CD14-positive monocyte (primary cell): ENCODE results near the gene TRAPPC12. TPM values are rescaled to one million over a fixed set of nuclear protein-coding genes. Genes with fewer than 3 reads are reported as not detected.

Experiments used
- DNase-seq, 3 donors: peaks; one replicate each; pipeline ENCODE4 v3.0.0-alpha.2; 2011 to 2022
- H2AFZ ChIP-seq: 2 replicates; pipeline ENCODE4 v1.6.0; 2012; ENCODE audit warnings: mild to moderate bottlenecking, low read depth, low read length, inconsistent platforms; ENCODE audit not compliant: insufficient read depth, poor library complexity, severe bottlenecking
- H3K27ac ChIP-seq, 2 donors: 1 replicate in 1 of 2; 2 replicates in 1 of 2; pipeline ENCODE4 v1.5.1; 2012 to 2013; ENCODE audit warnings: low read length in 2 of 2, control low read depth in 1 of 2, inconsistent platforms in 1 of 2, low read depth in 1 of 2, mild to moderate bottlenecking in 1 of 2
- H3K27me3 ChIP-seq, 2 donors: one replicate each; pipeline versions ENCODE4 v1.6.0 to v1.6.1; 2011 to 2013; ENCODE audit warnings: low read length in 2 of 2; ENCODE audit not compliant: control insufficient read depth in 2 of 2, insufficient read depth in 2 of 2
- H3K36me3 ChIP-seq, 2 donors: replicated peaks in 1 of 2; 1 replicate in 1 of 2; 2 replicates in 1 of 2; pipeline versions ENCODE4 v1.5.1 to v1.6.1; 2012 to 2013; ENCODE audit warnings: low read length in 2 of 2, control low read depth in 1 of 2, inconsistent platforms in 1 of 2, mild to moderate bottlenecking in 1 of 2; ENCODE audit not compliant: insufficient read depth in 2 of 2, control insufficient read depth in 1 of 2
- H3K4me1 ChIP-seq, 2 donors: 1 replicate in 1 of 2; 2 replicates in 1 of 2; pipeline versions ENCODE4 v1.5.1 to v1.6.1; 2012 to 2013; ENCODE audit warnings: low read length in 2 of 2, control low read depth in 1 of 2, inconsistent platforms in 1 of 2, mild to moderate bottlenecking in 1 of 2, moderate library complexity in 1 of 2; ENCODE audit not compliant: insufficient read depth in 2 of 2, control insufficient read depth in 1 of 2
- H3K4me2 ChIP-seq: replicated peaks from 2 replicates; pipeline ENCODE3; 2012; ENCODE audit warnings: low read length, moderate library complexity, mild to moderate bottlenecking; ENCODE audit not compliant: poor library complexity, severe bottlenecking; ENCODE audit errors: extremely low read depth
- H3K4me3 ChIP-seq, 3 experiments: fragments of 200-600 bp in 1 of 3; sonication (generic) in 1 of 3; replicated peaks in 1 of 3; 1 replicate in 2 of 3; 2 replicates in 1 of 3; pipeline ENCODE4 v1.5.1; 2011 to 2013; ENCODE audit warnings: low read length in 3 of 3, mild to moderate bottlenecking in 3 of 3, control low read depth in 2 of 3, low read depth in 2 of 3, inconsistent platforms in 1 of 3, moderate library complexity in 1 of 3
- H3K79me2 ChIP-seq: 2 replicates; pipeline ENCODE4 v1.6.0; 2012; ENCODE audit warnings: mild to moderate bottlenecking, control low read depth, inconsistent platforms, low read length, moderate library complexity; ENCODE audit not compliant: insufficient read depth
- H3K9ac ChIP-seq: 2 replicates; pipeline ENCODE4 v1.6.0; 2017; ENCODE audit warnings: low read length, mild to moderate bottlenecking; ENCODE audit not compliant: insufficient read depth, poor library complexity, severe bottlenecking
- H3K9me3 ChIP-seq, 2 donors: replicated peaks in 1 of 2; 1 replicate in 1 of 2; 2 replicates in 1 of 2; pipeline versions ENCODE4 v1.5.1 to v1.6.1; 2012 to 2013; ENCODE audit warnings: low read length in 2 of 2, control low read depth in 1 of 2; ENCODE audit not compliant: control insufficient read depth in 1 of 2, insufficient read depth in 1 of 2
- H4K20me1 ChIP-seq: 2 replicates; pipeline ENCODE4 v1.6.0; 2012; ENCODE audit warnings: mild to moderate bottlenecking, low read length, control low read depth, moderate library complexity; ENCODE audit not compliant: insufficient read depth
- H3K27ac Mint-ChIP-seq, 7 donors: one replicate each; pipeline ENCODE4 v1.8.0; 2020; ENCODE audit warnings: mild to moderate bottlenecking in 7 of 7, mixed read lengths in 7 of 7, moderate library complexity in 6 of 7, inconsistent platforms in 2 of 7
- H3K27me3 Mint-ChIP-seq, 3 donors: one replicate each; pipeline ENCODE4 v1.8.0; 2021 to 2022; ENCODE audit warnings: low read depth in 3 of 3, mild to moderate bottlenecking in 3 of 3, mixed read lengths in 3 of 3, moderate library complexity in 3 of 3, inconsistent platforms in 1 of 3
- H3K36me3 Mint-ChIP-seq, 2 donors: one replicate each; pipeline ENCODE4 v1.8.0; 2020; ENCODE audit warnings: mixed read lengths in 2 of 2, inconsistent platforms in 1 of 2, mild to moderate bottlenecking in 1 of 2
- H3K4me1 Mint-ChIP-seq: one replicate; pipeline ENCODE4 v1.8.0; 2020; ENCODE audit warnings: mild to moderate bottlenecking, mixed read lengths
- H3K4me3 Mint-ChIP-seq, 2 donors: one replicate each; pipeline ENCODE4 v1.8.0; 2020; ENCODE audit warnings: mild to moderate bottlenecking in 2 of 2, mixed read lengths in 2 of 2, moderate library complexity in 1 of 2
- H3K9me3 Mint-ChIP-seq, 7 donors: one replicate each; pipeline ENCODE4 v1.8.0; 2020 to 2022; ENCODE audit warnings: mixed read lengths in 7 of 7, mild to moderate bottlenecking in 6 of 7, moderate library complexity in 6 of 7, inconsistent platforms in 2 of 7
- CTCF ChIP-seq: fragments of 200-600 bp; IDR thresholded peaks from one replicate; pipeline ENCODE4 v1.8.0; 2022; ENCODE audit warnings: antibody characterized with exemption, mild to moderate bottlenecking
- WGBS: methylation state at CpG from one replicate; pipeline ENCODE4 v1.1.5; 2013; ENCODE audit warnings: missing lambda C conversion rate; ENCODE audit not compliant: insufficient coverage; 5-methylcytosine and 5-hydroxymethylcytosine counted together
- intact Hi-C, 2 donors: fragments of 100-400 bp; cut with micrococcal nuclease; formaldehyde crosslinking; loops; one replicate each; pipeline versions ENCODE4 v1.15.0 to v1.15.1; 2023
- polyA plus RNA-seq, 3 donors: library from polyadenylated mRNA; depleted of rRNA in 1 of 3; unstranded in 2 of 3; stranded (reverse) in 1 of 3; fragments of 300-500 nt in 2 of 3; fragments of >200 nt in 1 of 3; fragmentation: Illumina TruSeq in 2 of 3; gene quantifications; 1 replicate in 2 of 3; 2 replicates in 1 of 3; pipeline ENCODE4 v1.2.3, GENCODE V29; 2012 to 2021

Gene TRAPPC12
- polyA plus RNA-seq, 3 donors = 26.6 to 72.1 (median 44.7) TPM

- no peaks in the 10 kb centered on the region for H3K27me3 Mint-ChIP-seq
- Histone ChIP-seq H3K4me2 (no peak overlapping the region), H3K79me2 (peaks cover 41% of the 10 kb centered on the region), H3K9ac (no peak overlapping the region), H3K27ac (no peak overlapping the region), H3K36me3 (peaks cover 34 to 80% of the 10 kb centered on the region in 2 donors), H3K4me1 (no peaks in the 10 kb centered on the region), H3K9me3 (peaks cover 21% of the 10 kb centered on the region in 2 donors), H3K27me3 (no peaks in the 10 kb centered on the region), H4K20me1 (peaks cover 50% of the 10 kb centered on the region), H3K4me3 (no peak overlapping the region), H2AFZ (no peak overlapping the region)
- intact Hi-C loops = loop anchor here in 1 of 2 donors (10.0 kb wide), 1 partner anchor 127 kb away; the partner anchor contains the start of gene ADI1
- 98% methylated on average over 87 of the region's 89 CpGs for WGBS
- no peak overlapping the region for H3K4me3 Mint-ChIP-seq
- H3K9me3 Mint-ChIP-seq = peaks cover 0 to 28% (median 19%) of the 10 kb centered on the region in 7 donors
- DNase-seq = no peak
- H3K27ac Mint-ChIP-seq = no peak overlapping the region
- H3K4me1 Mint-ChIP-seq = no peaks in the 10 kb centered on the region
- TF ChIP-seq CTCF = no peak
- H3K36me3 Mint-ChIP-seq = peaks cover 53 to 72% of the 10 kb centered on the region in 2 donors
These were observed 8.3 kb downstream of the TRAPPC12 start for GRCh38 chr2:3387644-3388411.

GRCh38 chr2:3388412-3388738, 8.9 kb downstream of the TRAPPC12 start:
- H3K4me2 ChIP-seq = no peak overlapping the region
- DNase-seq = no peak
- peaks cover 41% of the 10 kb centered on the region for H3K79me2 ChIP-seq
- Mint-ChIP-seq H3K27me3 (no peaks in the 10 kb centered on the region), H3K4me1 (no peaks in the 10 kb centered on the region), H3K36me3 (peaks cover 53 to 75% of the 10 kb centered on the region in 2 donors), H3K27ac (no peak overlapping the region), H3K4me3 (no peak overlapping the region), H3K9me3 (peaks cover 0 to 28% (median 19%) of the 10 kb centered on the region in 7 donors)
- H4K20me1 ChIP-seq = peaks cover 50% of the 10 kb centered on the region
- H3K4me3 ChIP-seq = no peak overlapping the region
- no peaks in the 10 kb centered on the region for H3K27me3 ChIP-seq
- no peak overlapping the region for H2AFZ ChIP-seq
- H3K27ac ChIP-seq = no peak overlapping the region
- WGBS = over 99% methylated on average over 21 of the region's 31 CpGs
- intact Hi-C loops = loop anchor here in 1 of 2 donors (10.0 kb wide), 1 partner anchor 126 kb away; the partner anchor contains the start of gene ADI1
- peaks cover 34 to 84% of the 10 kb centered on the region in 2 donors for H3K36me3 ChIP-seq
- H3K9me3 ChIP-seq = peaks cover 21% of the 10 kb centered on the region in 2 donors
- no peaks in the 10 kb centered on the region for H3K4me1 ChIP-seq
- TF ChIP-seq CTCF = no peak
- H3K9ac ChIP-seq = no peak overlapping the region
